Measurements from ENCODE around the gene MED22.
A peak's percentile ranks its signal among the peaks of the same experiment; 100 is the strongest.
"Not testable (repeated sequence)": the region's sequence is repeated elsewhere in the genome, so short reads cannot be mapped to it uniquely, and the experiment has no call there.

Gene MED22

GRCh38 chr9:133335924-133336811 lies 11.8 kb downstream of the MED22 start, which contains the start of gene SURF6:
TSS of gene SURF6 (minus strand) at chr9:133336188. CDS start at chr9:133336132, 56 bp downstream.
- DNase-seq (ENCODE audit: low read depth in 2 of 2), result peak; percentile 92 to 93

- not testable (repeated sequence) for DNase-seq (ENCODE audit: low read depth in 2 of 2)
Observed at GRCh38 chr9:133334888-133335287, 13.0 kb downstream of the MED22 start.

- DNase-seq (ENCODE audit: low read depth in 2 of 2), result no peak
Observed at GRCh38 chr9:133334161-133334560, 13.8 kb downstream of the MED22 start.

- DNase-seq (ENCODE audit: low read depth in 2 of 2), result no peak
Observed at GRCh38 chr9:133333566-133333965, 14.4 kb downstream of the MED22 start.

- no peak for DNase-seq (ENCODE audit: low read depth in 2 of 2)
Observed at GRCh38 chr9:133333011-133333410, 14.9 kb downstream of the MED22 start.

- no peak for DNase-seq (ENCODE audit: low read depth in 2 of 2)
Observed at GRCh38 chr9:133332381-133332730, 15.6 kb downstream of the MED22 start.

- no peak for DNase-seq (ENCODE audit: low read depth in 2 of 2)
Observed at GRCh38 chr9:133331641-133332380, 16.1 kb downstream of the MED22 start.

- DNase-seq (ENCODE audit: low read depth in 2 of 2), result no peak
Observed at GRCh38 chr9:133331221-133331620, 16.7 kb downstream of the MED22 start.

- DNase-seq (ENCODE audit: low read depth in 2 of 2), result not testable (repeated sequence)
Observed at GRCh38 chr9:133329306-133330156, 18.4 kb downstream of the MED22 start.

GRCh38 chr9:133327834-133328484 lies 20.0 kb downstream of the MED22 start:
- DNase-seq (ENCODE audit: low read depth in 2 of 2), result no peak

- not testable (repeated sequence) for DNase-seq (ENCODE audit: low read depth in 2 of 2)
Observed at GRCh38 chr9:133327021-133327420, 20.9 kb downstream of the MED22 start.

GRCh38 chr9:133323991-133324703 lies 23.8 kb downstream of the MED22 start:
- DNase-seq (ENCODE audit: low read depth in 2 of 2), result no peak

GRCh38 chr9:133323211-133323610 lies 24.7 kb downstream of the MED22 start:
- no peak for DNase-seq (ENCODE audit: low read depth in 2 of 2)

- DNase-seq (ENCODE audit: low read depth in 2 of 2), result no peak
Observed at GRCh38 chr9:133322701-133323100, 25.2 kb downstream of the MED22 start.

GRCh38 chr9:133321411-133321935 lies 26.5 kb downstream of the MED22 start:
- DNase-seq (ENCODE audit: low read depth in 2 of 2), result no peak

GRCh38 chr9:133320421-133320881 lies 27.5 kb downstream of the MED22 start:
- DNase-seq (ENCODE audit: low read depth in 2 of 2), result no peak

- not testable (repeated sequence) for DNase-seq (ENCODE audit: low read depth in 2 of 2)
Observed at GRCh38 chr9:133317551-133317950, 30.4 kb downstream of the MED22 start.

GRCh38 chr9:133315997-133316396 lies 31.9 kb downstream of the MED22 start:
- DNase-seq (ENCODE audit: low read depth in 2 of 2), result no peak

- no peak for DNase-seq (ENCODE audit: low read depth in 2 of 2)
Observed at GRCh38 chr9:133309608-133310007, 38.3 kb downstream of the MED22 start.

- no peak for DNase-seq (ENCODE audit: low read depth in 2 of 2)
Observed at GRCh38 chr9:133307301-133307700, 40.6 kb downstream of the MED22 start.

Measured in stimulated activated CD4-positive, alpha-beta T cell treated with anti-CD3 and anti-CD28 coated beads, Interleukin-15, amount 100 ng/mL, for 48 hours (primary cell).